OCI-LY3 (cell line): ENCODE measurements around the gene PRKACB.

ENCODE experiments used
- CTCF ChIP-seq: fragments of 200-600, 300-600 bp; sonication (generic); IDR thresholded peaks from 2 replicates; pipeline ENCODE4 v1.5.1; 2014; ENCODE audit warnings: antibody characterized with exemption, low read length, low read depth
- EZH2phosphoT487 ChIP-seq: fragments of 200-600 bp; shearing (Covaris generic); IDR thresholded peaks from 2 replicates; pipeline ENCODE4 v1.6.1; 2018; ENCODE audit warnings: antibody characterized with exemption, mixed run types, low read depth

DNA sequence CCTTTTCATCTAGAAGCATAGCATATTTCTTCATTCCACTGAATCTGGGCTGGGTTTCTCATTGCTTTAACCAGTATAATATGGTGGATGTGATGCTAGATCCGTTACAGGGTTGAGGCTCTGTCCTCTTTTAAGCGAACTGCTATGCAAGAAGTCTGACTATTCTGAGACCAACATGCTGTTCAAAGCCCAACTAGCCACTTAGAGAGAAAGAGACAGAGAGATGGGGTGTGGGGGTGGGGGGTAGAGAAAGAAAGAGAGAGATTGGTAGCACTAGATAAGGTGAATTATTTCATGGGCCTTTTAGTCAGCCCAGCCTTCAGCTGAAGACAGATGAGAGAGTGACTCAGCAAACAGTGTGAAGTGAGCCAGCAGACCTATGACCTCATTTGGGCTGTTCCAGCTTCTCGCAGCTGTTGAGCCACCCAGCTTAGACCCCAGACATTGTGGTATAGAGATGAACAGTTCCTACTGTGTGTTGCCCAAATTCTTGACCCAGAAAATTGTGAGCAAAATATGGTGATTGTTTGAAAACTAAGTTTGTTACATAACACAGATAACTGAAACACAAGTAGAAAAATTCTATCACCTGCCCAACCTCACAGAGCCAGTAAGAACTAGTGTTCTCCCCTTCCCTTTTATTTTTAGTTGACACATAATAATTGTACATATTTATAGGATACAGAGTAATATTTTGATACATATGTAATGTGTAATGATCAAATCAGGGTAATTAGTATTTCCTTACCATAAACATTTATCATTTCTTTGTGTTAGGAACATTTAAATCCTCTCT, 40.7 kb upstream of the PRKACB start:
- no peak for TF ChIP-seq CTCF
- no peak for TF ChIP-seq EZH2phosphoT487
